GM20000 (cell line): ENCODE data around the gene TMEM168.

Source experiments
- DNase-seq: peaks from one replicate; pipeline ENCODE4 v3.0.0; 2012; ENCODE audit warnings: low spot score
- CTCF ChIP-seq: IDR thresholded peaks from 2 replicates; pipeline ENCODE4 v1.5.1; 2012; ENCODE audit warnings: mild to moderate bottlenecking, control low read depth; ENCODE audit errors: extremely low read depth, missing control alignments

The TMEM168 gene

GRCh38 chr7:112790586-112791003, 402 bp upstream of the TMEM168 start:
- peak; percentile 76 for DNase-seq
- TF ChIP-seq CTCF = no peak

- no peak for TF ChIP-seq CTCF
- no peak for DNase-seq
Observed at GRCh38 chr7:112789453-112789816, 758 bp downstream of the TMEM168 start.

GRCh38 chr7:112788778-112789343, 1.3 kb downstream of the TMEM168 start:
- TF ChIP-seq CTCF = no peak
- no peak for DNase-seq

GRCh38 chr7:112784603-112785002, 5.6 kb downstream of the TMEM168 start:
- DNase-seq = no peak
- no peak for TF ChIP-seq CTCF

- TF ChIP-seq CTCF = no peak
- peak; percentile 42 for DNase-seq
Observed at GRCh38 chr7:112782498-112782897, 7.7 kb downstream of the TMEM168 start.

- DNase-seq = no peak
- no peak for TF ChIP-seq CTCF
Observed at GRCh38 chr7:112781558-112781957, 8.6 kb downstream of the TMEM168 start.

GRCh38 chr7:112781110-112781509, 9.1 kb downstream of the TMEM168 start:
- TF ChIP-seq CTCF = no peak
- DNase-seq = no peak

GRCh38 chr7:112779667-112780066, 10.5 kb downstream of the TMEM168 start:
- TF ChIP-seq CTCF = no peak
- DNase-seq = no peak
